IMR-90 (cell line): ENCODE results near the gene CYP19A1. TPM values are rescaled to one million over a fixed set of nuclear protein-coding genes. Genes with fewer than 3 reads are reported as not detected.

Source experiments
- ATAC-seq: fragments of 200-7000 bp; cut with Tn5 transposase; 2 replicates; pipeline ENCODE4 v1.9.1; 2020; ENCODE audit warnings: low read depth, mild to moderate bottlenecking, moderate library complexity
- BruUV-seq: library from RNA; stranded (reverse); fragments of 400-500 nt; replicated peaks from 2 replicates; lab custom pipeline; 2021; lab: Mats Ljungman, UMichigan
- CTCF ChIA-PET: fragments of 300-600 bp; formaldehyde crosslinking; extraction: SDS; loops from one replicate; lab custom pipeline; 2021; ENCODE audit warnings: antibody characterized with exemption; lab: Yijun Ruan, JAX
- POLR2A ChIA-PET: fragments of 300-600 bp; sonication (Branson Sonifier 250); formaldehyde crosslinking; loops from one replicate; lab custom pipeline; 2022; ENCODE audit warnings: antibody characterized with exemption; ENCODE audit not compliant: unreplicated experiment; lab: Charles Lee
- DNase-seq: peaks from one replicate; pipeline ENCODE4 v3.0.0; 2013
- H2AFZ ChIP-seq: replicated peaks from 2 replicates; pipeline ENCODE3; 2013; ENCODE audit warnings: low read length, mild to moderate bottlenecking; ENCODE audit not compliant: poor library complexity
- H2AK5ac ChIP-seq: 2 replicates; pipeline ENCODE4 v1.6.1; 2013; ENCODE audit warnings: low read depth, low read length, inconsistent platforms
- H2AK9ac ChIP-seq: replicated peaks from 2 replicates; pipeline ENCODE3; 2013; ENCODE audit warnings: mild to moderate bottlenecking, low read depth, low read length, moderate library complexity; ENCODE audit not compliant: poor library complexity
- H2BK120ac ChIP-seq: 2 replicates; pipeline ENCODE4 v1.6.1; 2013; ENCODE audit warnings: low read depth, low read length, inconsistent platforms
- H2BK15ac ChIP-seq: 3 replicates; pipeline ENCODE4 v1.6.1; 2013; ENCODE audit warnings: low read depth, low read length, inconsistent platforms
- H2BK20ac ChIP-seq: 2 replicates; pipeline ENCODE4 v1.6.1; 2013; ENCODE audit warnings: low read depth, mild to moderate bottlenecking, inconsistent platforms, low read length, moderate library complexity
- H2BK5ac ChIP-seq: 2 replicates; pipeline ENCODE4 v1.6.1; 2013; ENCODE audit warnings: mild to moderate bottlenecking, low read depth, low read length, inconsistent platforms; ENCODE audit not compliant: poor library complexity, severe bottlenecking
- H3K14ac ChIP-seq: replicated peaks from 2 replicates; pipeline ENCODE4 v1.6.1; 2013; ENCODE audit warnings: low read depth, low read length, inconsistent platforms
- H3K18ac ChIP-seq: 2 replicates; pipeline ENCODE4 v1.6.1; 2013; ENCODE audit warnings: low read depth, low read length, control low read depth
- H3K23ac ChIP-seq: 2 replicates; pipeline ENCODE4 v1.6.1; 2013; ENCODE audit warnings: low read depth, low read length, inconsistent platforms
- H3K27ac ChIP-seq: 2 replicates; pipeline ENCODE4 v1.5.1; 2013; ENCODE audit warnings: mild to moderate bottlenecking, control low read depth, low read length; ENCODE audit not compliant: insufficient read depth
- H3K27me3 ChIP-seq: 2 replicates; pipeline ENCODE4 v1.6.1; 2013; ENCODE audit warnings: low read length; ENCODE audit not compliant: control insufficient read depth, insufficient read depth
- H3K36me3 ChIP-seq: 2 replicates; pipeline ENCODE4 v1.6.1; 2013; ENCODE audit warnings: low read length, mixed read lengths; ENCODE audit not compliant: control insufficient read depth, insufficient read depth
- H3K4ac ChIP-seq: 2 replicates; pipeline ENCODE4 v1.6.1; 2013; ENCODE audit warnings: low read depth, low read length, inconsistent platforms
- H3K4me1 ChIP-seq: 2 replicates; pipeline ENCODE4 v1.6.1; 2013; ENCODE audit warnings: low read length, mixed read lengths; ENCODE audit not compliant: control insufficient read depth, insufficient read depth
- H3K4me2 ChIP-seq: 2 replicates; pipeline ENCODE4 v1.6.1; 2013; ENCODE audit warnings: low read depth, mild to moderate bottlenecking, control low read depth, low read length, moderate library complexity
- H3K4me3 ChIP-seq: 2 replicates; pipeline ENCODE4 v1.5.1; 2013; ENCODE audit warnings: low read depth, mild to moderate bottlenecking, control low read depth, low read length, moderate library complexity; ENCODE audit not compliant: insufficient read depth
- H3K56ac ChIP-seq: 2 replicates; pipeline ENCODE4 v1.6.1; 2013; ENCODE audit warnings: low read length, inconsistent platforms; ENCODE audit not compliant: insufficient read depth; ENCODE audit errors: extremely low read depth
- H3K79me1 ChIP-seq, 2 experiments: 2 replicates each; pipeline ENCODE4 v1.6.1; 2013; ENCODE audit warnings: low read length in 2 of 2, inconsistent platforms in 1 of 2, low read depth in 1 of 2
- H3K9ac ChIP-seq: 2 replicates; pipeline ENCODE4 v1.6.1; 2013; ENCODE audit warnings: low read depth, low read length, control low read depth
- H3K9me1 ChIP-seq: 2 replicates; pipeline ENCODE4 v1.6.1; 2013; ENCODE audit warnings: low read length, inconsistent platforms; ENCODE audit not compliant: insufficient read depth
- H3K9me3 ChIP-seq: 2 replicates; pipeline ENCODE4 v1.6.1; 2013; ENCODE audit warnings: low read length; ENCODE audit not compliant: control insufficient read depth, insufficient read depth
- H4K20me1 ChIP-seq: 2 replicates; pipeline ENCODE4 v1.6.1; 2013; ENCODE audit warnings: low read length, inconsistent platforms; ENCODE audit not compliant: insufficient read depth
- H4K5ac ChIP-seq: 2 replicates; pipeline ENCODE4 v1.6.1; 2013; ENCODE audit warnings: mild to moderate bottlenecking, low read depth, low read length, control low read depth
- H4K8ac ChIP-seq, 2 experiments: 2 replicates each; pipeline ENCODE4 v1.6.1; 2013; ENCODE audit warnings: low read depth in 2 of 2, low read length in 2 of 2, control low read depth in 1 of 2, inconsistent platforms in 1 of 2
- H4K91ac ChIP-seq: 2 replicates; pipeline ENCODE4 v1.6.1; 2013; ENCODE audit warnings: low read depth, low read length, inconsistent platforms; ENCODE audit not compliant: insufficient read depth
- CEBPB ChIP-seq: IDR thresholded peaks from 2 replicates; pipeline ENCODE4 v1.6.1; 2012; ENCODE audit warnings: low read depth, low read length, improper control_type of control experiment
- MAFK ChIP-seq: IDR thresholded peaks from 2 replicates; pipeline ENCODE4 v1.6.1; 2012; ENCODE audit warnings: low read depth, low read length, improper control_type of control experiment
- MAZ ChIP-seq: IDR thresholded peaks from 2 replicates; pipeline ENCODE4 v1.6.1; 2012; ENCODE audit warnings: low read depth, mild to moderate bottlenecking, low read length, improper control_type of control experiment, moderate library complexity, borderline replicate concordance
- MXI1 ChIP-seq: IDR thresholded peaks from 2 replicates; pipeline ENCODE4 v1.6.1; 2012; ENCODE audit warnings: low read depth, mild to moderate bottlenecking, low read length, moderate library complexity, borderline replicate concordance
- NFE2L2 ChIP-seq: fragments of 150-350 bp; IDR thresholded peaks from 2 replicates; pipeline ENCODE4 v1.6.1; 2016; ENCODE audit warnings: low read depth, mild to moderate bottlenecking, low read length
- POLR2A ChIP-seq: IDR thresholded peaks from 2 replicates; pipeline ENCODE4 v1.6.1; 2012; ENCODE audit warnings: mild to moderate bottlenecking, low read depth, low read length
- RAD21 ChIP-seq: IDR thresholded peaks from 2 replicates; pipeline ENCODE4 v1.6.1; 2012; ENCODE audit warnings: low read length, improper control_type of control experiment
- RCOR1 ChIP-seq: IDR thresholded peaks from 2 replicates; pipeline ENCODE4 v1.6.1; 2012; ENCODE audit warnings: mild to moderate bottlenecking, low read length, improper control_type of control experiment; ENCODE audit not compliant: insufficient replicate concordance
- SMC3 ChIP-seq: fragments of 150-350 bp; IDR thresholded peaks from 2 replicates; pipeline ENCODE4 v1.6.1; 2016; ENCODE audit warnings: low read depth, mild to moderate bottlenecking, antibody characterized with exemption, low read length, moderate library complexity
- dilution Hi-C: fragments of 300-500 bp; cut with HindIII; formaldehyde crosslinking; loops from one replicate; pipeline ENCODE4 v1.14.3; 2018; ENCODE audit warnings: low sequenced_read_pairs; ENCODE audit not compliant: unreplicated experiment
- in situ Hi-C: fragments of 300-500 bp; cut with MboI; formaldehyde crosslinking; loops from 3 replicates; pipeline ENCODE4 v1.14.3; 2019; ENCODE audit warnings: low sequenced_read_pairs, inconsistent platforms, mixed read lengths
- intact Hi-C: fragments of 100-400 bp; cut with micrococcal nuclease; formaldehyde crosslinking; loops from 2 replicates; pipeline ENCODE4 v1.10.0; 2022
- polyA plus RNA-seq, 3 experiments: library from polyadenylated mRNA; depleted of rRNA; stranded (reverse); fragments of >200 nt; gene quantifications; 2 replicates each; pipeline ENCODE4 v1.2.3, GENCODE V29; 2012; ENCODE audit warnings: low replicate concordance in 1 of 3
- total RNA-seq: library from RNA; depleted of rRNA; stranded (reverse); fragments of >200 nt; gene quantifications from 2 replicates; pipeline ENCODE4 v1.2.3, GENCODE V29; 2012

Gene CYP19A1
- total and polyA plus RNA-seq, 2 of the 4 experiments (the other 2 are of a cell fraction): not detected

DNA sequence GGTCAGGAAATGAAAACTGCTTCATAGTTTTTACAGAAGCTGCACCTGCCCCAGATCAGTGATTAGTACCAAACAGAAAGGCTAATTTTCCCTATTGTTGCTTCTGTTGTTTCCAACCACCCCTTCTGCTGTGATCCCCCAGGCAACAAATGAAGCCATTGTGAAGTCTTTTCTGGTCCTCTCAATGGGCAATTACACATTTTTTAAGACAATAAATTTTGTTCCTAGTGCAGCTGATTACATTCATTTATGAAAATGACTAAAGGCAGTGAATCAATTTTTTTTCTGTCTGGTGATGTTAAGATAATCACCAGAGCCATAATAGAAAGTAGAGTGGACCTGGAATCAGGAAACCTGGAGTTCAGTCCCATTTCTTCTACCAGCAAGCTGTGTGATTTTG, 35.7 kb upstream of the CYP19A1 start:
- Histone ChIP-seq H2BK20ac (no peak overlapping the region), H2BK15ac (no peak overlapping the region), H3K9me3 (no peaks in the 10 kb centered on the region), H2BK5ac (no peak overlapping the region), H3K9ac (no peak overlapping the region), H2AK9ac (no peak overlapping the region), H3K9me1 (peaks cover 5% of the 10 kb centered on the region; the same call in 1 of the 2 replicates), H3K4ac (no peak overlapping the region), H3K27me3 (peaks cover 12% of the 10 kb centered on the region), H4K91ac (no peak overlapping the region), H4K20me1 (peaks cover 3% of the 10 kb centered on the region; the same call in 1 of the 2 replicates), H3K23ac (no peak overlapping the region), H3K18ac (no peak overlapping the region), H3K79me1 (no peaks in the 10 kb centered on the region), H4K8ac (no peak overlapping the region), H4K5ac (no peak overlapping the region), H3K4me3 (no peak overlapping the region), H2AK5ac (no peak overlapping the region), H3K56ac (no peak overlapping the region), H3K36me3 (no peaks in the 10 kb centered on the region), H2BK120ac (no peak overlapping the region), H3K4me2 (no peak overlapping the region), H2AFZ (no peak overlapping the region), H3K14ac (no peak overlapping the region), H3K27ac (no peak overlapping the region), H3K4me1 (peaks cover 15% of the 10 kb centered on the region)
- ChIA-PET CTCF (interaction anchor here (9.7 kb wide), 1 partner anchor 93 kb away, joined by 89 read pairs; no protein-coding TSS in a partner anchor), POLR2A (no interaction called here)
- in situ Hi-C loops: no loop called here
- dilution Hi-C loops: no loop called here
- no peak for ATAC-seq
- TF ChIP-seq POLR2A: no peak
- no peak for TF ChIP-seq RAD21
- TF ChIP-seq MAFK: no peak
- TF ChIP-seq NFE2L2: no peak
- no peak for TF ChIP-seq CEBPB
- no peak for TF ChIP-seq MAZ
- TF ChIP-seq SMC3: no peak
- TF ChIP-seq RCOR1: no peak
- no peak for TF ChIP-seq MXI1
- intact Hi-C loops: no loop called here
- no TSS peak for BruUV-seq
- no peak for DNase-seq
